ENCODE results near the gene MYH14.
A peak's percentile ranks its signal among the peaks of the same experiment; 100 is the strongest.

Gene MYH14

GRCh38 chr19:50203281-50204080, at the start of gene MYH14:
Gene MYH14 (plus strand): TSS chr19:50203622. CDS start chr19:50210366, 6,744 bp downstream.
- 0 out of 2 replicates have a peak, but pooled peaks cover 8% of the 10 kb centered on the region for H3K4me1 ChIP-seq (ENCODE audit: insufficient read depth, low read length)
- peak within 1 kb of the TSS; percentile 83 for H3K9ac ChIP-seq (ENCODE audit: low read depth, low read length)

GRCh38 chr19:50154529-50154928, 48.9 kb upstream of the MYH14 start:
- no peaks in the 10 kb centered on the region for H3K36me3 ChIP-seq (ENCODE audit: insufficient read depth, low read length)
- H3K9ac ChIP-seq (ENCODE audit: low read depth, low read length): no peak overlapping the region
- H3K4me1 ChIP-seq (ENCODE audit: insufficient read depth, low read length): no peaks in the 10 kb centered on the region
- no peaks in the 10 kb centered on the region for H3K9me3 ChIP-seq (ENCODE audit: control insufficient read depth, insufficient read depth, low read length)

More at GRCh38 chr19:50203281-50204080, at the start of gene MYH14:
- Histone ChIP-seq H3K36me3 (ENCODE audit: insufficient read depth, low read length) (no peaks in the 10 kb centered on the region), H3K9me3 (ENCODE audit: control insufficient read depth, insufficient read depth, low read length) (no peaks in the 10 kb centered on the region)

- Histone ChIP-seq H3K4me1 (ENCODE audit: insufficient read depth, low read length) (no peaks in the 10 kb centered on the region), H3K9ac (ENCODE audit: low read depth, low read length) (no peak overlapping the region), H3K36me3 (ENCODE audit: insufficient read depth, low read length) (no peaks in the 10 kb centered on the region), H3K9me3 (ENCODE audit: control insufficient read depth, insufficient read depth, low read length) (no peaks in the 10 kb centered on the region)
Measured at GRCh38 chr19:50155520-50156109, 47.8 kb upstream of the MYH14 start.

- no peaks in the 10 kb centered on the region for H3K36me3 ChIP-seq (ENCODE audit: insufficient read depth, low read length)
- H3K9me3 ChIP-seq (ENCODE audit: control insufficient read depth, insufficient read depth, low read length): no peaks in the 10 kb centered on the region
- no peaks in the 10 kb centered on the region for H3K4me1 ChIP-seq (ENCODE audit: insufficient read depth, low read length)
Measured at GRCh38 chr19:50158577-50158976, 44.8 kb upstream of the MYH14 start.

GRCh38 chr19:50159078-50159477, 44.3 kb upstream of the MYH14 start:
- Histone ChIP-seq H3K9ac (ENCODE audit: low read depth, low read length) (no peak overlapping the region), H3K4me1 (ENCODE audit: insufficient read depth, low read length) (no peaks in the 10 kb centered on the region), H3K36me3 (ENCODE audit: insufficient read depth, low read length) (no peaks in the 10 kb centered on the region), H3K9me3 (ENCODE audit: control insufficient read depth, insufficient read depth, low read length) (no peaks in the 10 kb centered on the region)

More at GRCh38 chr19:50158577-50158976, 44.8 kb upstream of the MYH14 start:
- no peak overlapping the region for H3K9ac ChIP-seq (ENCODE audit: low read depth, low read length)

- Histone ChIP-seq H3K36me3 (ENCODE audit: insufficient read depth, low read length) (no peaks in the 10 kb centered on the region), H3K9ac (ENCODE audit: low read depth, low read length) (peak within 1 kb of the TSS; percentile 53; the same call in 1 of the 2 replicates), H3K4me1 (ENCODE audit: insufficient read depth, low read length) (no peaks in the 10 kb centered on the region), H3K9me3 (ENCODE audit: control insufficient read depth, insufficient read depth, low read length) (no peaks in the 10 kb centered on the region)
Measured at GRCh38 chr19:50162988-50163387, 40.4 kb upstream of the MYH14 start, which contains the start of gene IZUMO2. Gene IZUMO2 (minus strand): TSS chr19:50163281. CDS start chr19:50163194, 87 bp downstream.

- Histone ChIP-seq H3K9ac (ENCODE audit: low read depth, low read length) (no peak overlapping the region), H3K9me3 (ENCODE audit: control insufficient read depth, insufficient read depth, low read length) (no peaks in the 10 kb centered on the region), H3K36me3 (ENCODE audit: insufficient read depth, low read length) (no peaks in the 10 kb centered on the region)
Measured at GRCh38 chr19:50167314-50167721, 36.1 kb upstream of the MYH14 start.

GRCh38 chr19:50171752-50172151, 31.7 kb upstream of the MYH14 start:
- no peaks in the 10 kb centered on the region for H3K4me1 ChIP-seq (ENCODE audit: insufficient read depth, low read length)
- no peaks in the 10 kb centered on the region for H3K36me3 ChIP-seq (ENCODE audit: insufficient read depth, low read length)
- no peaks in the 10 kb centered on the region for H3K9me3 ChIP-seq (ENCODE audit: control insufficient read depth, insufficient read depth, low read length)
- H3K9ac ChIP-seq (ENCODE audit: low read depth, low read length): no peak overlapping the region

More at GRCh38 chr19:50167314-50167721, 36.1 kb upstream of the MYH14 start:
- no peaks in the 10 kb centered on the region for H3K4me1 ChIP-seq (ENCODE audit: insufficient read depth, low read length)

- no peaks in the 10 kb centered on the region for H3K36me3 ChIP-seq (ENCODE audit: insufficient read depth, low read length)
- no peaks in the 10 kb centered on the region for H3K9me3 ChIP-seq (ENCODE audit: control insufficient read depth, insufficient read depth, low read length)
- no peaks in the 10 kb centered on the region for H3K4me1 ChIP-seq (ENCODE audit: insufficient read depth, low read length)
- H3K9ac ChIP-seq (ENCODE audit: low read depth, low read length): no peak overlapping the region
Measured at GRCh38 chr19:50172726-50173125, 30.7 kb upstream of the MYH14 start.

- Histone ChIP-seq H3K4me1 (ENCODE audit: insufficient read depth, low read length) (no peaks in the 10 kb centered on the region), H3K9ac (ENCODE audit: low read depth, low read length) (no peak overlapping the region)
Measured at GRCh38 chr19:50173127-50173526, 30.3 kb upstream of the MYH14 start.

GRCh38 chr19:50174100-50174793, 29.2 kb upstream of the MYH14 start:
- no peak overlapping the region for H3K9ac ChIP-seq (ENCODE audit: low read depth, low read length)
- H3K36me3 ChIP-seq (ENCODE audit: insufficient read depth, low read length): no peaks in the 10 kb centered on the region
- H3K9me3 ChIP-seq (ENCODE audit: control insufficient read depth, insufficient read depth, low read length): no peaks in the 10 kb centered on the region
- no peaks in the 10 kb centered on the region; the same call in 1 of the 2 replicates for H3K4me1 ChIP-seq (ENCODE audit: insufficient read depth, low read length)

More at GRCh38 chr19:50173127-50173526, 30.3 kb upstream of the MYH14 start:
- Histone ChIP-seq H3K36me3 (ENCODE audit: insufficient read depth, low read length) (no peaks in the 10 kb centered on the region), H3K9me3 (ENCODE audit: control insufficient read depth, insufficient read depth, low read length) (no peaks in the 10 kb centered on the region)

GRCh38 chr19:50175924-50176323, 27.5 kb upstream of the MYH14 start:
- Histone ChIP-seq H3K9me3 (ENCODE audit: control insufficient read depth, insufficient read depth, low read length) (no peaks in the 10 kb centered on the region), H3K9ac (ENCODE audit: low read depth, low read length) (no peak overlapping the region), H3K36me3 (ENCODE audit: insufficient read depth, low read length) (no peaks in the 10 kb centered on the region), H3K4me1 (ENCODE audit: insufficient read depth, low read length) (no peaks in the 10 kb centered on the region; the same call in 1 of the 2 replicates)

GRCh38 chr19:50176775-50177174, 26.6 kb upstream of the MYH14 start:
- Histone ChIP-seq H3K9ac (ENCODE audit: low read depth, low read length) (no peak overlapping the region), H3K36me3 (ENCODE audit: insufficient read depth, low read length) (no peaks in the 10 kb centered on the region), H3K4me1 (ENCODE audit: insufficient read depth, low read length) (no peaks in the 10 kb centered on the region; the same call in 1 of the 2 replicates), H3K9me3 (ENCODE audit: control insufficient read depth, insufficient read depth, low read length) (no peaks in the 10 kb centered on the region)

- H3K9me3 ChIP-seq (ENCODE audit: control insufficient read depth, insufficient read depth, low read length): no peaks in the 10 kb centered on the region
- no peak overlapping the region for H3K9ac ChIP-seq (ENCODE audit: low read depth, low read length)
- no peaks in the 10 kb centered on the region for H3K36me3 ChIP-seq (ENCODE audit: insufficient read depth, low read length)
- H3K4me1 ChIP-seq (ENCODE audit: insufficient read depth, low read length): no peaks in the 10 kb centered on the region; the same call in 1 of the 2 replicates
Measured at GRCh38 chr19:50178320-50178719, 25.1 kb upstream of the MYH14 start.

All from ES-I3 (cell line).